ENCODE results near the gene UACA. TPM values are rescaled to one million over a fixed set of nuclear protein-coding genes. Genes with fewer than 3 reads are reported as not detected.

Gene UACA
- total RNA-seq, 1 donor, result 149 TPM

DNA sequence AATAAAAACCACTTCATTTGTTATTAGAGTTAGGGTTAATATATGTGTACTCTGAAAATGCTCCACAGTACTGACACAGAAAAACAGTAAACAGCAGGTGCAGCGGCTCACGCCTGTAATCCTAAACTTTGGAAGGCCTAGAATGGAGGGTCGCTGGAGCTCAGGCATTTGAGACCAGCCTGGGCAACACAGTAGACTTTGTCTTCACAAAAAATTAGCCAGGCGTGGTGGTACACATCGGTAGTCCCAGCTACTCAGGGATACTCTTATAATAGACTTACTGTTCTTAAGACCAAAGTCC lies 40.3 kb downstream of the UACA start:
- no peak for DNase-seq (ENCODE audit: low read depth)
- no peak for TF ChIP-seq CTCF (IDR thresholded peaks at IDR 0.05; ENCODE audit: insufficient read depth, low read length)

DNA sequence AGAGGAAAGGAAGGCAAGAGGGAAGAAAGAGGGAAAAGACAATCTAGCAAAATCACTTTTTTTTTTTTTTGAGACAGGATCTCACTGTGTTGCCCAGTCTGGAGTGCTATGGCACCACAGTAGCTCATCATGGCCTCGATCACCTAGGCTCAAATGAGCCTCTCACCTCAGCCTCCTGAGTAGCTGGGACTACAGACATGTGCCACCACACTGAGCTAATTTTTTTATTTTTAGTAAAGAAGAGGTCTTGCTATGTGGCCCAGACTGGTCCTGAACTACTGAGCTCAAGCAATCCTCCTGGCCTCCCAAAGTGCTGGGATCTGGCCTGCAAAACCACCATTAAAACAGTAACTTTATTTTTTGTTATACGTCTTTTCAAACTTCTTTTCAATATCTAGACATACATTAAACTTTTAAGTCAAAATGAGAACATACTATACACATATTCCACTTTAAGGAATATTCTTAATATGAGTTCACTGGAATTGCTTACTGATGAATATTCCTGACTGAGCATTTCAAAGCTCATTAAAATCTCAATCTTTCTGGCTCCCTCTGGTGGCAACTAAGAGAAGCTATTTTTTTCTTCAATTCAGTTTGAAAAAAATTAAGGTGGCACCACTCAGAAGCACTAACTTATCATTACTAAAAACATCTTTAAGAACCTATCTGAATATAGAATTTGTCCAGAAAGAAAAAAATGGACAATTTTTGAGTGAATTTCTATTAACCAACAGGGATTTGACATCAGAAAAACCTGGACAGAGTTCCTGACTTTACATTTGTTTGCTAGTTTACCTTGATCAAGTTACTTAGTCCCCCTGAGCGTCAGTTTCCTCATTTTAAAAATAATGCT lies 40.9 kb downstream of the UACA start:
- peak; percentile 66 for TF ChIP-seq CTCF (IDR thresholded peaks at IDR 0.05; ENCODE audit: insufficient read depth, low read length)
- peak; percentile 87 for DNase-seq (ENCODE audit: low read depth)
- H3K4me3 ChIP-seq (ENCODE audit: low read depth, low read length), result no peak overlapping the region

More for the DNA sequence above, 40.3 kb downstream of the UACA start:
- H3K4me3 ChIP-seq (ENCODE audit: low read depth, low read length), result no peak overlapping the region

- no peak overlapping the region for H3K4me3 ChIP-seq (ENCODE audit: low read depth, low read length)
- no peak for TF ChIP-seq CTCF (IDR thresholded peaks at IDR 0.05; ENCODE audit: insufficient read depth, low read length)
- no peak for DNase-seq (ENCODE audit: low read depth)
Measured at GRCh38 chr15:70720228-70721016, 42.9 kb downstream of the UACA start.

GRCh38 chr15:70717237-70717793 lies 46.0 kb downstream of the UACA start:
- H3K4me3 ChIP-seq (ENCODE audit: low read depth, low read length), result no peak overlapping the region
- peak; percentile 40 for DNase-seq (ENCODE audit: low read depth)
- no peak for TF ChIP-seq CTCF (IDR thresholded peaks at IDR 0.05; ENCODE audit: insufficient read depth, low read length)

- peak; percentile 16 for DNase-seq (ENCODE audit: low read depth)
- no peak overlapping the region for H3K4me3 ChIP-seq (ENCODE audit: low read depth, low read length)
- no peak for TF ChIP-seq CTCF (IDR thresholded peaks at IDR 0.05; ENCODE audit: insufficient read depth, low read length)
Measured at GRCh38 chr15:70715840-70716485, 47.4 kb downstream of the UACA start.

DNA sequence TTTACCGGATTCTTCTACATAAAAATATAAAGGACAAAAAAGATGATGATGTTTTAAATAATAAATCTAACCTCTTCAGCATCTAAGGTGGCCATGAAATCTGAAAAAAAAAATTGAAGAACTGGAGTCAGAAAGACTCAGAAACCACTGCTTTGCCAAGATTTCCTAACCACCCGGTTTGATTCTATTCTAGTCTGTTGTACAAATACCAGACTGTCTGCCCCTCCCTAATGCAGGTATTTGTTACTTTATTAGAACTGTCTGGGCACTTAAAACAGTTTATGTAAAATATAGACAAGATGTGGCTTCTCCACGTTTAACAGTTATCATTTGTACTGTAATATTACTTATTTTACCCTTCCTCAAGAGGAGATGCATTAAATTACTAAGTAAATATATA lies 48.8 kb downstream of the UACA start:
- peak; percentile 65 for DNase-seq (ENCODE audit: low read depth)
- H3K4me3 ChIP-seq (ENCODE audit: low read depth, low read length), result no peak overlapping the region
- no peak for TF ChIP-seq CTCF (IDR thresholded peaks at IDR 0.05; ENCODE audit: insufficient read depth, low read length)

Measured in fibroblast of the aortic adventitia (primary cell).